ENCODE results near the gene SNX27. TPM values are rescaled to one million over a fixed set of nuclear protein-coding genes. Genes with fewer than 3 reads are reported as not detected.
"Not testable (repeated sequence)": the region's sequence is repeated elsewhere in the genome, so short reads cannot be mapped to it uniquely, and the experiment has no call there.

SNX27 gene
- total RNA-seq, 1 donor from 2014 or later, result 62.1 TPM

DNA sequence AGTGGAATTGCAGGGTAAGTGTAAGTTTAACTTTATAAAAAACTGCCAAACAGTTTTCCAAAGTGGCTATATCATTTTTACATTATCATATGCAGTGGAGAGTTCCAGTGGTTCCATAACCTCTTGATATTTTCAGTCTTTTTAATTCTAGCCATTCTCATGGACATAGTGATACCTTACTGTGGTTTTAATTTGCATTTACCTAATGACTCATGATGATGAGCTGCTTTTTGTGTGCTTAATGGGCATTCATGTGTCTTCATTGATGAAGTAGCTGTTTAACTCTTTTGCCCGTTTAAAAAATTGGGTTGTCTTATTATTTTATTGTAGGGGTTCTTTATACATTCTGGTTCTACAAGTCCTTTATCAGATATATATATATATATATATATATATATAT, 29.4 kb downstream of the SNX27 start:
- TF ChIP-seq, protein P1, sequence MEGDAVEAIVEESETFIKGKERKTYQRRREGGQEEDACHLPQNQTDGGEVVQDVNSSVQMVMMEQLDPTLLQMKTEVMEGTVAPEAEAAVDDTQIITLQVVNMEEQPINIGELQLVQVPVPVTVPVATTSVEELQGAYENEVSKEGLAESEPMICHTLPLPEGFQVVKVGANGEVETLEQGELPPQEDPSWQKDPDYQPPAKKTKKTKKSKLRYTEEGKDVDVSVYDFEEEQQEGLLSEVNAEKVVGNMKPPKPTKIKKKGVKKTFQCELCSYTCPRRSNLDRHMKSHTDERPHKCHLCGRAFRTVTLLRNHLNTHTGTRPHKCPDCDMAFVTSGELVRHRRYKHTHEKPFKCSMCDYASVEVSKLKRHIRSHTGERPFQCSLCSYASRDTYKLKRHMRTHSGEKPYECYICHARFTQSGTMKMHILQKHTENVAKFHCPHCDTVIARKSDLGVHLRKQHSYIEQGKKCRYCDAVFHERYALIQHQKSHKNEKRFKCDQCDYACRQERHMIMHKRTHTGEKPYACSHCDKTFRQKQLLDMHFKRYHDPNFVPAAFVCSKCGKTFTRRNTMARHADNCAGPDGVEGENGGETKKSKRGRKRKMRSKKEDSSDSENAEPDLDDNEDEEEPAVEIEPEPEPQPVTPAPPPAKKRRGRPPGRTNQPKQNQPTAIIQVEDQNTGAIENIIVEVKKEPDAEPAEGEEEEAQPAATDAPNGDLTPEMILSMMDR (IDR thresholded peaks at IDR 0.05), result no peak
- Histone ChIP-seq H3K4me3 (no peak overlapping the region), H3K36me3 (no peaks in the 10 kb centered on the region), H3K27ac (no peak overlapping the region), H3K9me3 (no peaks in the 10 kb centered on the region), H3K27me3 (no peaks in the 10 kb centered on the region), H3K4me1 (peaks cover 14% of the 10 kb centered on the region)
- intact Hi-C loops (cut with DNase I), result no loop called here
- no peak for DNase-seq
- no peak for ATAC-seq

DNA sequence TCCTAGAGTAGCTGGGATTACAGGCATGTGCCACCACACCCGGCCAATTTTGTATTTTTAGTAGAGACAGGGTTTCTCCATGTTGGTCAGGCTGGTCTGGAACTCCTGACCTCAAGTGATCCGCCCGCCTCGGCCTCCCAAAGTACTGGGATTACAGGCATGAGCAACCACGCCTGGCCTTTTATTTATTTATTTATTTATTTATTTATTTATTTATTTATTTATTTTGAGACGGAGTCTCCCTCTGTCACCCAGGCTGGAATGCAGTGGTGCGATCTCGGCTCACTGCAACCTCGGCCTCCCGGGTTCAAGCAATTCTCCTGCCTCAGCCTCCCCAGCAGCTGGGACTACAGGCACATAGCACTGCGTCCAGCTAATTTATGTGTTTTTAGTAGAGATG, 31.2 kb downstream of the SNX27 start:
- H3K27ac ChIP-seq; H3K9me3 ChIP-seq; H3K27me3 ChIP-seq; H3K36me3 ChIP-seq; H3K4me3 ChIP-seq; ATAC-seq; H3K4me1 ChIP-seq; DNase-seq; intact Hi-C loops (cut with DNase I): not testable (repeated sequence)

DNA sequence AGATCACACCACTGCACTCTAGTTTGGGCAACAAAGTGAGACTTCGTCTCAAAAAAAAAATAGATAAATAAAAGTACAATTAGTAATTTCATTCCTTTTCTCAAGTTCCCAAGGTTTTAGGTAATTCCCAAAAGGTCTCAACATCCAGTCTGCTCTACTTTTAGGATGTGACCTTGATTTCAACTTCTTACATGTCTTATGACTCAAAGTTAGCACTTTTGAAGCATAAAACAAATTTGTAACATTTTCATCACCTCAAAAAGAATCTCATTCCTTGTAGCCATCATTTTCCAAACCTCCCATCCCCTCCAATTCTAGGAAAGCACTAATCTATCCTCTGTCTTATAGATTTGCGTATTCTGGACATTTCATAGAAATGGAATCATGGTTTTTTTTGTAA, 32.2 kb downstream of the SNX27 start:
- Histone ChIP-seq H3K27me3 (no peaks in the 10 kb centered on the region), H3K9me3 (no peaks in the 10 kb centered on the region), H3K4me3 (no peak overlapping the region), H3K27ac (no peak overlapping the region), H3K4me1 (peaks cover 3% of the 10 kb centered on the region), H3K36me3 (no peaks in the 10 kb centered on the region)
- no peak for ATAC-seq
- no peak for DNase-seq
- TF ChIP-seq, protein P1 (IDR thresholded peaks at IDR 0.05), result no peak
- intact Hi-C loops (cut with DNase I), result no loop called here

DNA sequence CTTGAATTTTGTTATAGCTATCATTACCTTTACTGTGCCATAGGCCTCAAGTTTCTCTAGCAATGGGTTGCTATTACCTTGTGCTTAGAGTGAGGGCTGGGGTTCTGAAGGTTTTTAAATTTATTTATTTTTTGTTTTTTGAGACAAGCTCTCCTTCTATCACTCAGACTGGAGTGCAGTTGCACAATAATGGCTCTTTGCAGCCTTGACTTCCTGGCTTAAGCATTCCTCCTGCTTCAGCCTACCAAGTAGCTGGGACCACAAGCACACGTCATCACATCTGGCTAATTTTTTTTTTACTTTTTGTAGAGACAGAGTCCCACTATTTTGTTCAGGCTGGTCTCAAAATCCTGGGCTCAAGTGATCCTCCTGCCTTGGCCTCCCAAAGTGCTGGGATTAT, 41.5 kb downstream of the SNX27 start:
- TF ChIP-seq, protein P1 (IDR thresholded peaks at IDR 0.05), result no peak
- DNase-seq (no peak), ATAC-seq (peak; percentile 78)
- no peak overlapping the region for H3K4me3 ChIP-seq
- H3K4me1 ChIP-seq, result peaks cover 25% of the 10 kb centered on the region
- peak overlapping the region; percentile 40 for H3K27ac ChIP-seq
- H3K36me3 ChIP-seq, result peaks cover 6% of the 10 kb centered on the region
- no peaks in the 10 kb centered on the region for H3K9me3 ChIP-seq
- no peaks in the 10 kb centered on the region for H3K27me3 ChIP-seq
- intact Hi-C loops (cut with DNase I), result no loop called here

DNA sequence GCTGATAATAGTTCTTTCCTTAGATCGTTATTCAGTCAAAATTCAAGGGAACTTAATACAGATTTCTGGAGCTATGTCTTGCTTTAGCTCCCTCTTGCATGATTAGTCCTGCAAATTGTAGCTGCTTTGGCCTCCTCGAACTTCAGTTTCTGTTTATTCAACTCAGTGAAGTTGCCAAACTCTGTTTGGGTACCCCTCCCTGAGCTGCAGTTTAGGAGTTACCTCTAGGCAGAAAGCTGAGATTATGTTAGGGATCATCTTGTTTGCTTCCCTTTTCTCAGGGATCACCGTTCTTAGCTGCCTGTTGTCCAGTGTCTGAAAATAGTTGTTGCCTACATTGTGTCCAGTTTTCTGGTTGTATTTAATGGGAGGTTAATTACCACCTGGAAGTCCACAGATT, 43.5 kb downstream of the SNX27 start:
- DNase-seq (no peak), ATAC-seq (peak; percentile 53)
- Histone ChIP-seq H3K4me3 (no peak overlapping the region), H3K27ac (peak overlapping the region; percentile 7), H3K36me3 (peaks cover 25% of the 10 kb centered on the region), H3K27me3 (no peaks in the 10 kb centered on the region), H3K9me3 (no peaks in the 10 kb centered on the region), H3K4me1 (peaks cover 25% of the 10 kb centered on the region)
- TF ChIP-seq, protein P1 (IDR thresholded peaks at IDR 0.05), result no peak
- intact Hi-C loops (cut with DNase I), result no loop called here

DNA sequence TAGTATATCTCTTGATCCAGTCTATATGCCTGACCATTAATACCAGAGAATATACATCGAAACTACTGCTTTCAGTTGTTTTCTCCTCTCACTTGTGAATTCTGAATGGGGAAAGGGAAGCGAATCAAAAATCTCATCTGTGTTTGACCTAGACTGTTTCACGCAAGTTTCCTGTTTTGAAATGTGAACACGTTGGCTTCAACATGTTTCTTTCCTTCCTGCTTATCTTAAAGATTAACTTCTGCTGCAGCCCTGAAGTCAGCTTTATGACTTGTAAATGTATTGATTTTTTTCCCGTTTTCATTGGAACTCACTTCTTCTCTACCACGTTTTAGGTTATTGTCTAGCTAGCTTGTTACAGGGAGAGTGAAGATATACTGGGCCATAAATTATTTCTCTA, 49.9 kb downstream of the SNX27 start:
- no peaks in the 10 kb centered on the region for H3K4me1 ChIP-seq
- peaks cover 62% of the 10 kb centered on the region for H3K36me3 ChIP-seq
- no peaks in the 10 kb centered on the region for H3K9me3 ChIP-seq
- DNase-seq (no peak), ATAC-seq (peak; percentile 58)
- no peak overlapping the region for H3K27ac ChIP-seq
- TF ChIP-seq, protein P1 (IDR thresholded peaks at IDR 0.05), result no peak
- H3K27me3 ChIP-seq, result no peaks in the 10 kb centered on the region
- H3K4me3 ChIP-seq, result no peak overlapping the region
- intact Hi-C loops (cut with DNase I), result no loop called here
